HL-60 (cell line): ENCODE data around the gene RBM33.

ENCODE experiments used
- CTCF ChIP-seq: IDR thresholded peaks from one replicate; pipeline ENCODE4 v1.5.1; 2011; ENCODE audit warnings: low read length, control low read depth, inconsistent platforms; ENCODE audit not compliant: insufficient read depth
- GABPA ChIP-seq: IDR thresholded peaks from 2 replicates; pipeline ENCODE4 v1.6.1; 2012; ENCODE audit warnings: low read depth
- POLR2AphosphoS5 ChIP-seq: IDR thresholded peaks from 2 replicates; pipeline ENCODE4 v1.6.1; 2012; ENCODE audit warnings: low read depth
- SPI1 ChIP-seq: IDR thresholded peaks from 2 replicates; pipeline ENCODE4 v1.6.1; 2012; ENCODE audit warnings: low read depth, mild to moderate bottlenecking, borderline replicate concordance

GRCh38 chr7:155683098-155683497 is 38.6 kb downstream of the RBM33 start:
- TF ChIP-seq CTCF, result no peak
- TF ChIP-seq POLR2AphosphoS5, result no peak
- no peak for TF ChIP-seq GABPA
- TF ChIP-seq SPI1, result no peak
